GM12892 (cell line): ENCODE results near the gene LLGL1.

ENCODE experiments used
- POLR2A ChIP-seq: IDR thresholded peaks from 2 replicates; pipeline ENCODE4 v1.6.1; 2011; ENCODE audit warnings: low read depth, low read length, control low read depth
- TAF1 ChIP-seq: IDR thresholded peaks from 2 replicates; pipeline ENCODE4 v1.6.1; 2011; ENCODE audit warnings: low read depth, mild to moderate bottlenecking, control low read depth, low read length, borderline replicate concordance

DNA sequence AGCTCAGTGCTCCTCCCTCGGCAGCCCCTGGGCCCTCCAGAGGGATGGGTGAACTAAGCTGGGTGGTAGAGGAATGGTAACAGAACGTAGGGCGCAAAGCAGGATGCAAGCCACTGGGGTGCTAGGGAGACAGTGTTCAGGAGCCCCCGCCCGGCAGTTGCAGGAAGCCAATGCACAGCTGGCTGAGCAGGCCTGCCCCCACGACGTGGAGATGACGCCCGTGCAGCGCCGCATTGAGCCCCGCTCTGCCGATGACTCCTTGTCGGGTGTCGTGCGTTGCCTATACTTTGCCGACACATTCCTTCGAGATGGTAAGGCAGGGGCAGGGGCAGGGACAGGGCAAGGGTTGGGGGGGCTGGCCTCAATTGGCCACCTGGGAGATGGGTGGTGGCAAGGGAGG is 12.9 kb downstream of the LLGL1 start:
- TF ChIP-seq TAF1: no peak
- no peak for TF ChIP-seq POLR2A
